Astrocyte (in vitro differentiated cells and primary cell): ENCODE data around the gene SLC12A6. TPM values are rescaled to one million over a fixed set of nuclear protein-coding genes. Genes with fewer than 3 reads are reported as not detected.

Experiments
- DNase-seq: peaks from one replicate; pipeline ENCODE4 v3.0.0-alpha.2; 2010; ENCODE audit warnings: low read depth
- FAIRE-seq: peaks from 2 replicates; lab custom pipeline; 2011; peaks lifted over from hg19 to GRCh38; lab: Jason Lieb, UNC
- H2AFZ ChIP-seq: 2 replicates; pipeline ENCODE4 v1.6.0; 2012; ENCODE audit warnings: low read depth, low read length, inconsistent platforms
- H3K27ac ChIP-seq: 2 replicates; pipeline ENCODE4 v1.5.1; 2011; ENCODE audit warnings: low read depth, low read length, inconsistent platforms
- H3K27me3 ChIP-seq: 2 replicates; pipeline ENCODE4 v1.6.0; 2011; ENCODE audit warnings: low read length, inconsistent platforms; ENCODE audit not compliant: insufficient read depth
- H3K36me3 ChIP-seq: 2 replicates; pipeline ENCODE4 v1.5.1; 2011; ENCODE audit warnings: low read length, inconsistent platforms; ENCODE audit not compliant: insufficient read depth
- H3K4me1 ChIP-seq: 2 replicates; pipeline ENCODE4 v1.5.1; 2011; ENCODE audit warnings: low read length, inconsistent platforms; ENCODE audit not compliant: insufficient read depth
- H3K4me2 ChIP-seq: 2 replicates; pipeline ENCODE4 v1.6.0; 2012; ENCODE audit warnings: low read length, inconsistent platforms
- H3K4me3 ChIP-seq: 2 replicates; pipeline ENCODE4 v1.5.1; 2011; ENCODE audit warnings: low read depth, mild to moderate bottlenecking, low read length, inconsistent platforms; ENCODE audit not compliant: insufficient read depth
- H3K79me2 ChIP-seq: 2 replicates; pipeline ENCODE4 v1.6.0; 2012; ENCODE audit warnings: mild to moderate bottlenecking, low read length, inconsistent platforms; ENCODE audit not compliant: insufficient read depth
- H3K9ac ChIP-seq: 2 replicates; pipeline ENCODE4 v1.6.0; 2012; ENCODE audit warnings: mild to moderate bottlenecking, low read length, inconsistent platforms
- H3K9me3 ChIP-seq: 2 replicates; pipeline ENCODE4 v1.5.1; 2012; ENCODE audit warnings: low read depth, mild to moderate bottlenecking, low read length, inconsistent platforms; ENCODE audit not compliant: insufficient read depth
- H4K20me1 ChIP-seq: 2 replicates; pipeline ENCODE4 v1.6.0; 2012; ENCODE audit warnings: low read length, inconsistent platforms; ENCODE audit not compliant: insufficient read depth
- H3K27ac Mint-ChIP-seq: one replicate; pipeline ENCODE4 v1.8.0; 2021; ENCODE audit warnings: mild to moderate bottlenecking, mixed read lengths; ENCODE audit not compliant: unreplicated experiment
- H3K27me3 Mint-ChIP-seq: one replicate; pipeline ENCODE4 v1.8.0; 2021; ENCODE audit warnings: low read depth, mixed read lengths; ENCODE audit not compliant: unreplicated experiment
- H3K36me3 Mint-ChIP-seq: one replicate; pipeline ENCODE4 v1.8.0; 2021; ENCODE audit warnings: low read depth, mixed read lengths; ENCODE audit not compliant: unreplicated experiment
- H3K4me1 Mint-ChIP-seq: one replicate; pipeline ENCODE4 v1.8.0; 2021; ENCODE audit warnings: low read depth, mixed read lengths; ENCODE audit not compliant: unreplicated experiment
- H3K4me3 Mint-ChIP-seq: one replicate; pipeline ENCODE4 v1.8.0; 2021; ENCODE audit warnings: mild to moderate bottlenecking, moderate library complexity, mixed read lengths; ENCODE audit not compliant: unreplicated experiment
- H3K9me3 Mint-ChIP-seq: one replicate; pipeline ENCODE4 v1.8.0; 2021; ENCODE audit warnings: mild to moderate bottlenecking, mixed read lengths; ENCODE audit not compliant: unreplicated experiment
- CTCF ChIP-seq: IDR thresholded peaks from 2 replicates; pipeline ENCODE4 v1.5.1; 2011; ENCODE audit warnings: low read depth, mild to moderate bottlenecking, inconsistent platforms, low read length, moderate library complexity; ENCODE audit not compliant: insufficient read depth
- EZH2 ChIP-seq: IDR thresholded peaks from 2 replicates; pipeline ENCODE4 v1.6.1; 2012; ENCODE audit warnings: mild to moderate bottlenecking, low read length, inconsistent platforms; ENCODE audit not compliant: insufficient read depth
- total RNA-seq: library from RNA; stranded (reverse); gene quantifications from 2 replicates; pipeline ENCODE4 v1.2.1, GENCODE V29; 2021

Gene SLC12A6
- total RNA-seq, 1 donor from 2014 or later: 15.8 TPM

- no peaks in the 10 kb centered on the region for H3K79me2 ChIP-seq
- H3K4me1 Mint-ChIP-seq: peaks cover 11% of the 10 kb centered on the region
- no peaks in the 10 kb centered on the region for H3K36me3 Mint-ChIP-seq
- no peaks in the 10 kb centered on the region for H3K9me3 ChIP-seq
- H3K9ac ChIP-seq: no peak overlapping the region
- H4K20me1 ChIP-seq: no peaks in the 10 kb centered on the region
- H3K4me1 ChIP-seq: peaks cover 1% of the 10 kb centered on the region
- no peaks in the 10 kb centered on the region for H3K27me3 ChIP-seq
- H3K4me3 Mint-ChIP-seq: no peak overlapping the region
- no peak overlapping the region for H2AFZ ChIP-seq
- no peak overlapping the region for H3K4me2 ChIP-seq
- H3K27ac ChIP-seq: no peak overlapping the region
- H3K4me3 ChIP-seq: no peak overlapping the region
- FAIRE-seq (no peak), DNase-seq (no peak)
- no peaks in the 10 kb centered on the region for H3K9me3 Mint-ChIP-seq
- H3K36me3 ChIP-seq: no peaks in the 10 kb centered on the region
- H3K27ac Mint-ChIP-seq: no peak overlapping the region
- no peaks in the 10 kb centered on the region for H3K27me3 Mint-ChIP-seq
- TF ChIP-seq CTCF (no peak), EZH2 (no peak)
These were observed 7.3 kb downstream of the SLC12A6 start for GRCh38 chr15:34330279-34330678.

- no peak overlapping the region for H3K9ac ChIP-seq
- no peak overlapping the region for H3K4me3 ChIP-seq
- no peak overlapping the region for H3K27ac ChIP-seq
- H3K36me3 ChIP-seq: no peaks in the 10 kb centered on the region
- no peaks in the 10 kb centered on the region for H3K9me3 Mint-ChIP-seq
- H3K36me3 Mint-ChIP-seq: no peaks in the 10 kb centered on the region
- no peak overlapping the region for H3K27ac Mint-ChIP-seq
- no peaks in the 10 kb centered on the region for H3K79me2 ChIP-seq
- no peaks in the 10 kb centered on the region for H3K4me1 ChIP-seq
- H3K27me3 Mint-ChIP-seq: no peaks in the 10 kb centered on the region
- DNase-seq (no peak), FAIRE-seq (no peak)
- H3K9me3 ChIP-seq: no peaks in the 10 kb centered on the region
- no peak overlapping the region for H2AFZ ChIP-seq
- TF ChIP-seq EZH2 (no peak), CTCF (no peak)
- H4K20me1 ChIP-seq: no peaks in the 10 kb centered on the region
- no peaks in the 10 kb centered on the region for H3K27me3 ChIP-seq
- peaks cover 7% of the 10 kb centered on the region for H3K4me1 Mint-ChIP-seq
- H3K4me3 Mint-ChIP-seq: no peak overlapping the region
- H3K4me2 ChIP-seq: no peak overlapping the region
These were observed 8.6 kb downstream of the SLC12A6 start for GRCh38 chr15:34329006-34329405.

- no peak overlapping the region for H3K27ac ChIP-seq
- H2AFZ ChIP-seq: no peak overlapping the region
- no peaks in the 10 kb centered on the region for H3K9me3 Mint-ChIP-seq
- no peak for DNase-seq
- FAIRE-seq: no peak
- H3K4me3 ChIP-seq: no peak overlapping the region
- no peak overlapping the region for H3K4me2 ChIP-seq
- H3K4me1 ChIP-seq: no peaks in the 10 kb centered on the region
- no peaks in the 10 kb centered on the region for H3K9me3 ChIP-seq
- H3K36me3 Mint-ChIP-seq: no peaks in the 10 kb centered on the region
- no peak overlapping the region for H3K4me3 Mint-ChIP-seq
- TF ChIP-seq CTCF (no peak), EZH2 (no peak)
- H3K27me3 Mint-ChIP-seq: no peaks in the 10 kb centered on the region
- no peaks in the 10 kb centered on the region for H3K79me2 ChIP-seq
- H3K27ac Mint-ChIP-seq: no peak overlapping the region
- H4K20me1 ChIP-seq: no peaks in the 10 kb centered on the region
- no peaks in the 10 kb centered on the region for H3K36me3 ChIP-seq
- peaks cover 6% of the 10 kb centered on the region for H3K4me1 Mint-ChIP-seq
- no peak overlapping the region for H3K9ac ChIP-seq
- H3K27me3 ChIP-seq: no peaks in the 10 kb centered on the region
These were observed 9.7 kb downstream of the SLC12A6 start for GRCh38 chr15:34327906-34328305.
